ENCODE results near the gene SAFB2. TPM values are rescaled to one million over a fixed set of nuclear protein-coding genes. Genes with fewer than 3 reads are reported as not detected.

SAFB2 gene
- total and polyA plus RNA-seq, 10 of the 15 experiments (the other 5 are each of a cell fraction or from before 2014, with no cell fraction given), result 4.5 to 89.2 (median 42.9) TPM

GRCh38 chr19:5671600-5671999 lies 49.0 kb upstream of the SAFB2 start:
- no peak for FAIRE-seq
- POLR2A ChIA-PET, result no interaction called here

DNA sequence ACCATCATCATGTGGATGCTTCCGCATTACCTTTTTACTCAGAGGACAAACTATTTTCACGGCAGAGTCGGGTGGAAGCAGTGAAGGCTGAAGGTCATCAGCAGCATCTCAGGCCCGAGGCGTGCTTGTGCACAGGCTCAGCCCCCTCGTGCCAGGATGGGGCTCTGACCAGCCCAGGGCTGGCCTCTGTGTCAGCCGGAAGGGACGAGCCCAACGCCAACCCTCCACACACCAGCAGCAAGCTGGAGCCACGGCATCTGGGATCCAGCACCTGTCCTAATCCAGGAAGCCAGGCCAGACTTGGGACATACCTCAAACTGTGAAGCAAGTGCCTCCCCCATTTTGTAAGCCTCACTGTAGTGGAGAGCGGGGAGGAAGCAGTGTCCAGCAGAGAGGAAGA lies 46.6 kb upstream of the SAFB2 start:
- no peak overlapping the region for H3K4me2 ChIP-seq (ENCODE audit: control insufficient read depth, insufficient read depth)
- H3K4me1 ChIP-seq (ENCODE audit: control insufficient read depth, insufficient read depth, low read length), result peaks cover 3% of the 10 kb centered on the region; the same call in 1 of the 2 replicates
- intact Hi-C loops (cut with micrococcal nuclease; ENCODE audit: unreplicated experiment), result no loop called here
- H3K27me3 ChIP-seq (replicated peaks in 1 of 2; ENCODE audit: control insufficient read depth in 2 of 2, insufficient read depth in 2 of 2, low read length in 1 of 2), result no peaks in the 10 kb centered on the region
- BruUV-seq (replicated peaks), result no TSS peak
- no peaks in the 10 kb centered on the region for H3K79me2 ChIP-seq (ENCODE audit: control insufficient read depth, insufficient read depth, low read length)
- no peaks in the 10 kb centered on the region for H3K9me3 ChIP-seq (replicated peaks; ENCODE audit: control insufficient read depth, insufficient read depth, low read length)
- H3K36me3 ChIP-seq (ENCODE audit: control insufficient read depth in 2 of 2, insufficient read depth in 2 of 2, low read length in 1 of 2), result peaks cover 20 to 40% of the 10 kb centered on the region in 2 experiments; a peak in 3 of 4 replicates
- ChIA-PET CTCF (interaction anchor here (1.4 kb wide), 1 partner anchor 20 kb away, joined by 3 read pairs; no protein-coding TSS in a partner anchor), RAD21 (ENCODE audit: unreplicated experiment) (no interaction called here), POLR2A (no interaction called here), SMC1A (ENCODE audit: uncharacterized antibody, unreplicated experiment) (no interaction called here)
- H3K9ac ChIP-seq (ENCODE audit: control insufficient read depth, insufficient read depth, low read length), result no peak overlapping the region
- no peak overlapping the region for H2AFZ ChIP-seq (ENCODE audit: control insufficient read depth, low read depth, low read length)
- H3K4me3 ChIP-seq, result no peak overlapping the region
- DNase-seq (ENCODE audit: low read depth, low spot score) (no peak), FAIRE-seq (no peak), ATAC-seq (no peak)
- in situ Hi-C loops (cut with MboI), result no loop called here
- H4K20me1 ChIP-seq (ENCODE audit: control insufficient read depth, insufficient read depth), result no peaks in the 10 kb centered on the region; the same call in 1 of the 2 replicates
- no peak overlapping the region for H3K27ac ChIP-seq (ENCODE audit: control insufficient read depth, insufficient read depth)
- TF ChIP-seq POLR2A (IDR thresholded peaks at IDR 0.05; ENCODE audit: low read depth, low read length) (peak; percentile 63; the same call in 1 of the 2 replicates), POLR2AphosphoS5 (IDR thresholded peaks at IDR 0.05; ENCODE audit: low read length) (no peak)
- WGBS (ENCODE audit: insufficient coverage, insufficient replicate concordance, low lambda C conversion rate, missing lambda C conversion rate), result 85% methylated on average over 11 of the region's 11 CpGs

More at GRCh38 chr19:5671600-5671999, 49.0 kb upstream of the SAFB2 start:
- DNase-seq (ENCODE audit: low read depth, low spot score) (no peak), ATAC-seq (no peak)
- no TSS peak for BruUV-seq (replicated peaks)
- Histone ChIP-seq H4K20me1 (ENCODE audit: control insufficient read depth, insufficient read depth) (no peaks in the 10 kb centered on the region), H3K79me2 (ENCODE audit: control insufficient read depth, insufficient read depth, low read length) (no peaks in the 10 kb centered on the region), H3K9me3 (replicated peaks; ENCODE audit: control insufficient read depth, insufficient read depth, low read length) (no peaks in the 10 kb centered on the region), H3K4me3 (no peak overlapping the region), H3K27ac (ENCODE audit: control insufficient read depth, insufficient read depth) (no peak overlapping the region), H3K4me2 (ENCODE audit: control insufficient read depth, insufficient read depth) (no peak overlapping the region), H3K36me3 (ENCODE audit: control insufficient read depth in 2 of 2, insufficient read depth in 2 of 2, low read length in 1 of 2) (peaks cover 8 to 27% of the 10 kb centered on the region in 2 experiments; a peak in 3 of 4 replicates), H3K9ac (ENCODE audit: control insufficient read depth, insufficient read depth, low read length) (no peak overlapping the region), H2AFZ (ENCODE audit: control insufficient read depth, low read depth, low read length) (no peak overlapping the region), H3K4me1 (ENCODE audit: control insufficient read depth, insufficient read depth, low read length) (no peaks in the 10 kb centered on the region), H3K27me3 (replicated peaks in 1 of 2; ENCODE audit: control insufficient read depth in 2 of 2, insufficient read depth in 2 of 2, low read length in 1 of 2) (no peaks in the 10 kb centered on the region)
- ChIA-PET CTCF (no interaction called here), SMC1A (ENCODE audit: uncharacterized antibody, unreplicated experiment) (no interaction called here), RAD21 (ENCODE audit: unreplicated experiment) (no interaction called here)
- intact Hi-C loops (cut with micrococcal nuclease; ENCODE audit: unreplicated experiment) (no loop called here), in situ Hi-C loops (cut with MboI) (no loop called here)
- 91% methylated on average over 7 of the region's 7 CpGs for WGBS (ENCODE audit: insufficient coverage, insufficient replicate concordance, low lambda C conversion rate, missing lambda C conversion rate)
- no peak for TF ChIP-seq TCF3 (IDR thresholded peaks at IDR 0.05; ENCODE audit: borderline replicate concordance, insufficient read depth, low read depth, low read length)
- TF ChIP-seq MLLT1 (IDR thresholded peaks at IDR 0.05), result no peak
